CD4-positive, alpha-beta T cell treated with Interleukin-17A for 4 hours (primary cell): Measurements from ENCODE around the gene PDK2.

ENCODE experiments used
- DNase-seq: peaks from one replicate; pipeline ENCODE4 v3.0.0-alpha.2; 2020; ENCODE audit warnings: mixed read lengths

Gene PDK2

GRCh38 chr17:50151937-50152547 lies 56.9 kb downstream of the PDK2 start:
- peak; percentile 67 for DNase-seq

- no peak for DNase-seq
These were observed 57.6 kb downstream of the PDK2 start for GRCh38 chr17:50152736-50153135.

GRCh38 chr17:50153650-50154575 lies 58.8 kb downstream of the PDK2 start:
- DNase-seq: no peak

GRCh38 chr17:50154604-50155003 lies 59.5 kb downstream of the PDK2 start:
- no peak for DNase-seq

- DNase-seq: no peak
These were observed 60.1 kb downstream of the PDK2 start for GRCh38 chr17:50155115-50155819.

GRCh38 chr17:50157891-50158290 lies 62.7 kb downstream of the PDK2 start:
- peak; percentile 31 for DNase-seq

- peak; percentile 96 for DNase-seq
These were observed 66.1 kb downstream of the PDK2 start for GRCh38 chr17:50161023-50161910.
